Smooth muscle cell (in vitro differentiated cells): ENCODE data around the gene SLIT2. TPM values are rescaled to one million over a fixed set of nuclear protein-coding genes. Genes with fewer than 3 reads are reported as not detected.

Experiments used
- DNase-seq: peaks from one replicate; lab custom pipeline; 2025; ENCODE audit not compliant: unreplicated experiment; lab: John Stamatoyannopoulos, UW
- H2AFZ ChIP-seq: fragments of 200-600 bp; sonication (generic); 2 replicates; pipeline ENCODE4 v1.6.0; 2016; ENCODE audit warnings: antibody characterized with exemption, low read depth, mild to moderate bottlenecking
- H3F3A ChIP-seq: fragments of 200-600 bp; sonication (generic); 2 replicates; pipeline ENCODE4 v1.6.0; 2017; ENCODE audit warnings: antibody characterized with exemption, low read depth
- H3K27ac ChIP-seq: fragments of 200-600 bp; sonication (generic); 2 replicates; pipeline ENCODE4 v1.5.1; 2016; ENCODE audit warnings: low read depth, mild to moderate bottlenecking
- H3K27me3 ChIP-seq: fragments of 200-600 bp; sonication (generic); 2 replicates; pipeline ENCODE4 v1.6.1; 2016; ENCODE audit warnings: low read depth, mild to moderate bottlenecking
- H3K36me3 ChIP-seq: fragments of 200-600 bp; sonication (generic); 2 replicates; pipeline ENCODE4 v1.5.1; 2016; ENCODE audit warnings: low read depth
- H3K4me1 ChIP-seq: fragments of 200-600 bp; sonication (generic); 2 replicates; pipeline ENCODE4 v1.5.1; 2016; ENCODE audit warnings: low read depth
- H3K4me2 ChIP-seq: fragments of 200-600 bp; sonication (generic); 2 replicates; pipeline ENCODE4 v1.6.0; 2016; ENCODE audit warnings: mild to moderate bottlenecking
- H3K4me3 ChIP-seq: fragments of 200-600 bp; sonication (generic); 2 replicates; pipeline ENCODE4 v1.5.1; 2016; ENCODE audit warnings: mild to moderate bottlenecking
- H3K79me2 ChIP-seq: fragments of 200-600 bp; sonication (generic); 2 replicates; pipeline ENCODE4 v1.6.0; 2016; ENCODE audit warnings: low read depth, mild to moderate bottlenecking
- H3K9ac ChIP-seq: fragments of 200-600 bp; sonication (generic); 2 replicates; pipeline ENCODE4 v1.6.0; 2016; ENCODE audit warnings: low read depth
- H3K9me3 ChIP-seq: fragments of 200-600 bp; sonication (generic); replicated peaks from 2 replicates; pipeline ENCODE4 v1.5.1; 2016; ENCODE audit warnings: low read depth
- H4K20me1 ChIP-seq: fragments of 200-600 bp; sonication (generic); 2 replicates; pipeline ENCODE4 v1.6.0; 2016; ENCODE audit warnings: low read depth
- WGBS: methylation state at CpG from one replicate; pipeline ENCODE4 v1.1.7; 2016; ENCODE audit warnings: low lambda C conversion rate; 5-methylcytosine and 5-hydroxymethylcytosine counted together
- polyA plus RNA-seq: library from polyadenylated mRNA; unstranded; fragments of >200 nt; fragmentation: Nextera tagmentation; extraction: Ambion mirVana; gene quantifications from 2 replicates; pipeline ENCODE4 v1.2.1, GENCODE V29; 2016
- total RNA-seq: library from RNA; depleted of rRNA; stranded (reverse); fragments of >200 nt; gene quantifications from 2 replicates; pipeline ENCODE4 v1.2.3, GENCODE V29; 2014
- TF ChIP-seq, protein P1 (sequence below): fragments of 200-600 bp; sonication (generic); IDR thresholded peaks from 2 replicates; pipeline ENCODE4 v1.5.1; 2017; ENCODE audit warnings: borderline replicate concordance, mild to moderate bottlenecking, antibody characterized with exemption; ENCODE audit not compliant: insufficient read depth, poor library complexity, severe bottlenecking

The SLIT2 gene
- total and polyA plus RNA-seq, 2 experiments from 2014 or later: 29.4 to 37.2 TPM

DNA sequence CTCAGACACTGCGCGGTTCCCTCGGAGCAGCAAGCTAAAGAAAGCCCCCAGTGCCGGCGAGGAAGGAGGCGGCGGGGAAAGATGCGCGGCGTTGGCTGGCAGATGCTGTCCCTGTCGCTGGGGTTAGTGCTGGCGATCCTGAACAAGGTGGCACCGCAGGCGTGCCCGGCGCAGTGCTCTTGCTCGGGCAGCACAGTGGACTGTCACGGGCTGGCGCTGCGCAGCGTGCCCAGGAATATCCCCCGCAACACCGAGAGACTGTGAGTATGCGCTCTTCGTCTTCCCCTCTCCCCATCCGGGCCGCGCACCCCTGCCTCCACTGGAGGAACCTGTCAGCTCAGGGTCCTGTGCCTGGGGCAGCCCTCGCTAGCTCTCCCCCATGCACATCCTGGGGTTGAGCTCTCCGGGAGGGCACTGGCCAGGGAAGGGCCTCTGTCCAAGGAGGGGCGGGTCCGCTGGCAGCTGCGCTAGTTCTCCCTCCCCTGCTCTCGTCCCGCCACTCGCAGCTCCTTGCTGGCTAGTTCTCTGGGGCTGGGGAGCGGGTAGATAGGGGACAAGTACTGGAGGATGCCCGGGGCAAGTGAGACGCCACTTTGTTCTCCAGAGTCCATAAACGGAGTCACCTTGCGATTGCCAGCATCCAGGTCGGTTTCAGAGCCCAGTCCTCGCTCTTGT, 2.2 kb downstream of the SLIT2 start:
- Histone ChIP-seq H3K36me3 (no peaks in the 10 kb centered on the region), H2AFZ (peak overlapping the region; percentile 79), H3K27me3 (peaks cover 23% of the 10 kb centered on the region), H3K79me2 (peaks cover 26% of the 10 kb centered on the region), H3K9ac (peak overlapping the region; percentile 43), H3K4me2 (peak overlapping the region; percentile 96), H3K9me3 (no peaks in the 10 kb centered on the region), H4K20me1 (peaks cover 55% of the 10 kb centered on the region), H3K4me1 (peaks cover 13% of the 10 kb centered on the region), H3K4me3 (peak overlapping the region; percentile 73), H3F3A (no peaks in the 10 kb centered on the region), H3K27ac (no peak overlapping the region)
- 1% methylated on average over 41 of the region's 43 CpGs for WGBS
- DNase-seq: peak; percentile 20
- TF ChIP-seq, protein P1, sequence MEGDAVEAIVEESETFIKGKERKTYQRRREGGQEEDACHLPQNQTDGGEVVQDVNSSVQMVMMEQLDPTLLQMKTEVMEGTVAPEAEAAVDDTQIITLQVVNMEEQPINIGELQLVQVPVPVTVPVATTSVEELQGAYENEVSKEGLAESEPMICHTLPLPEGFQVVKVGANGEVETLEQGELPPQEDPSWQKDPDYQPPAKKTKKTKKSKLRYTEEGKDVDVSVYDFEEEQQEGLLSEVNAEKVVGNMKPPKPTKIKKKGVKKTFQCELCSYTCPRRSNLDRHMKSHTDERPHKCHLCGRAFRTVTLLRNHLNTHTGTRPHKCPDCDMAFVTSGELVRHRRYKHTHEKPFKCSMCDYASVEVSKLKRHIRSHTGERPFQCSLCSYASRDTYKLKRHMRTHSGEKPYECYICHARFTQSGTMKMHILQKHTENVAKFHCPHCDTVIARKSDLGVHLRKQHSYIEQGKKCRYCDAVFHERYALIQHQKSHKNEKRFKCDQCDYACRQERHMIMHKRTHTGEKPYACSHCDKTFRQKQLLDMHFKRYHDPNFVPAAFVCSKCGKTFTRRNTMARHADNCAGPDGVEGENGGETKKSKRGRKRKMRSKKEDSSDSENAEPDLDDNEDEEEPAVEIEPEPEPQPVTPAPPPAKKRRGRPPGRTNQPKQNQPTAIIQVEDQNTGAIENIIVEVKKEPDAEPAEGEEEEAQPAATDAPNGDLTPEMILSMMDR: no peak

DNA sequence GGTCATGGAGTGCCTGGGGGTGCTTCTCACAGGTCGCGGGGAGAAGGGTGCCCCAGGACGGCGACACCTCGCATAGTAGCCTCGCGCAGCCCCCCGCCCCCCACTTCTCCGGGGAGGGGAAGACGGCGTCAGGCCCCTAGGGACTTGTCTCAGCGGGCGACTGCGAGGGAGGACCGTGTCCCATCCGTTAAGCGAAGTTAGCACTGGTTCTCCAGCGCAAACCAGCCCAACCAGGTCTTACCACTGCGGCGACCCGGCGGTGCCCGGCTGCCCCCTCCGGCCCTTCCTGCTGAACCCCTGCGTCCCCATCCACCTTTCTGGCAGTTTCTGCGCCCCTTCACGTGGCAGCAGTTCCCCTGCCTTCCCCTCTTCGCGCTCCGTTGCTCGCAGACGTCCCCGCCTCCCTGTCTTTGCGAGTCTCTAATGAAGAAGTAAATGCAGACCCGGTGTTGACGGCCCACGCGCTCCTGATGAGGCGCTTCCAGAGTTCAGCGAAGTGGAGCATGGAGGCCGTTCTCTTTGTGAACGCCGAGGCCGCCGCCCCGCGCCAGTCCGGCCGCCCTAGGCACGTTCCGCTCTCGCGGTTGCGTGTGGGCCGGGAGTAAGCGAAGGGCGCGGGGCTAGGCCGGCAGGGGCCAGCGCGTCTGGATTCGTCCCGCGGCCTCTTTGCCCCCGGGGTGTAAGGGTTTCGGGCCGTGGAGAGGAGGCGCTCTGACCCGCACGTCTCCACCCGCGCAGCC, 3.0 kb downstream of the SLIT2 start:
- DNase-seq: peak; percentile 20
- Histone ChIP-seq H3F3A (no peaks in the 10 kb centered on the region), H3K4me3 (peak overlapping the region; percentile 73), H4K20me1 (peaks cover 61% of the 10 kb centered on the region), H3K4me1 (peaks cover 13% of the 10 kb centered on the region), H3K79me2 (peaks cover 26% of the 10 kb centered on the region), H3K4me2 (peak overlapping the region; percentile 96), H3K27me3 (peaks cover 23% of the 10 kb centered on the region), H3K27ac (no peak overlapping the region), H3K9me3 (no peaks in the 10 kb centered on the region), H2AFZ (peak overlapping the region; percentile 79), H3K36me3 (no peaks in the 10 kb centered on the region), H3K9ac (peak overlapping the region; percentile 43)
- TF ChIP-seq, protein P1: no peak
- WGBS: under 1% methylated on average over 57 of the region's 72 CpGs

DNA sequence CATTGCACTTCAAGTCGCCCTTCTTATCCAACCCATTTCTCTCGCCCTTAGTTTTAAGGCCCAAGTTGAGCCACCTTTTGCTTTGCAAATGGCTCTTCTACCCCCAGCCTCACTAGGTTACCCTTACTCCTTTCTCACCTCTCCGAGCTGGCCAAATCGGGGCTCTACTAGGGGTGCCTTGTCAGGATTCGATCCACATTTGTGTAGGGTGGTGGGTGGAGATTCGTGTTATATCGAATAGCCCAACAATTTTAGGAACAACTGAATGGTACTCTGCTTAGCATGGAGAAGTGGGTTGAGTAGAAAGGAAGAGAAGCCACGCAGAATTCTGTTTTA, 3.5 kb downstream of the SLIT2 start:
- Histone ChIP-seq H3K79me2 (peaks cover 26% of the 10 kb centered on the region), H3K4me3 (peak overlapping the region; percentile 73), H3F3A (no peaks in the 10 kb centered on the region), H3K4me2 (peak overlapping the region; percentile 96), H4K20me1 (peaks cover 61% of the 10 kb centered on the region), H2AFZ (peak overlapping the region; percentile 79), H3K9me3 (no peaks in the 10 kb centered on the region), H3K27ac (no peak overlapping the region), H3K36me3 (no peaks in the 10 kb centered on the region), H3K4me1 (peaks cover 13% of the 10 kb centered on the region), H3K9ac (peak overlapping the region; percentile 43), H3K27me3 (peaks cover 23% of the 10 kb centered on the region)
- WGBS: 7% methylated on average over 8 of the region's 8 CpGs
- no peak for DNase-seq
- TF ChIP-seq, protein P1: no peak

DNA sequence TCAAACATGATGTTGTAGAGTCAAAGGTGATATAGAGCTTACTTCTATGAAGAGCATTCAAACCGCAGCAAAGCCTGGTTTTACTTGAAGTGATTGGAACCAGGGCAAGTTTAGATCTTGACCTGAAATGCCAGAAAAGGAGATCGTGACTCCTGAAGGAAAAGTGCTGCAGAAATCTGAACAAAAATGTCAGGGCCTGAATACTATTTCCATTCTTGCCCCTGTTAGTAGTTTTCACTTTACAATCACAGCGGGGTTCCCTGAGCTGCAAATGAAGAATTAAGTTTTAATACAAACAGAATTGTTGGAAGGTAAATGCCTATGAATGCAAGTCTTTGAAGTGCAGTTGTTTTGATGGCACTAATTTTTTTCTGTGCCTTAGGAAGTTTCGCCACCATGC, 4.1 kb downstream of the SLIT2 start:
- Histone ChIP-seq H3K36me3 (no peaks in the 10 kb centered on the region), H3K4me1 (peaks cover 13% of the 10 kb centered on the region), H4K20me1 (peaks cover 64% of the 10 kb centered on the region), H3F3A (no peaks in the 10 kb centered on the region), H3K27me3 (peaks cover 23% of the 10 kb centered on the region), H3K9ac (no peak overlapping the region), H3K4me3 (peak overlapping the region; percentile 73), H3K9me3 (no peaks in the 10 kb centered on the region), H3K79me2 (peaks cover 26% of the 10 kb centered on the region), H2AFZ (no peak overlapping the region), H3K27ac (no peak overlapping the region), H3K4me2 (peak overlapping the region; percentile 96)
- 38% methylated on average over 4 of the region's 4 CpGs for WGBS
- no peak for DNase-seq
- TF ChIP-seq, protein P1: no peak
